Stimulated activated CD8-positive, alpha-beta memory T cell treated with anti-CD3 and anti-CD28 coated beads, Interleukin-15, amount 100 ng/mL, for 24 hours (primary cell): Measurements from ENCODE around the gene FGF21.

Experiments
- DNase-seq: peaks from one replicate; pipeline ENCODE4 v3.0.0-alpha.2; 2020; ENCODE audit warnings: low read depth

FGF21 gene

DNA sequence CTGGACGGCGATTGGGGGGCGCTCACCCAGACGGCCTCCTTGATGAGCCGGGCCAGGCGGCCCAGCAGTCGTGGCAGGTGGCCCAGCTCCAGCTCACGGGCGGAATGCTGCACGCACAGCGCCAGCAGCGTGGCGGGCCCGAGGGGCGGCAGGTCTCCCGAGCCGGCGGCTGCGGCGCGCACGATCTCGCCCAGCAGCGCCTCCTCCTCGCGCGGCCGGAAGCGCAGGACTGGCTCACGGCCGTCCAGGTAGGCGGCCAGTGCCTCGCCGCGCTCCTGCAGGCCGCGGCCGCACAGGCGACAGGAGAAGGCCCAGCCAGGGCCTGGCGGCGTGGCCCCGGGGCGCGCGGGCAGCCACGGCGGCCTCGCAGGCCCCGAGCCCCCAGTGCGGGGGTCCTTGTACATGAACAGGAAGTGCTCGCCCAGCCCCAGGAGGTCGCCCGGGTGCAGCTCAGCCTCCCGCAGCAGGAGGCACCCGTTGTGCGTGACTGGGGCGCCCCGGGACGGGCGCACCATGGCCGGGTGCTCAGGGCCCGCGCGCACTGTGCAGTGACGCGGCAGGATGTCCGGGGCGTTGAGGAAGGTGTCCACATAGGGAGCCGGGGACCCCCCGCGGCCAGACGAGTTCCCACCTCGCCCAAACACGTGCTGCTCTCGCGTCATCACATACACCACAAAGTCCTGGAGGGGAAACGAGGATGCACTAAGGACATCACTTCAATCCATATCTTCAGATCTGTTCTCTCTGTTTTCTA is 26.2 kb upstream of the FGF21 start:
- DNase-seq: no peak

DNA sequence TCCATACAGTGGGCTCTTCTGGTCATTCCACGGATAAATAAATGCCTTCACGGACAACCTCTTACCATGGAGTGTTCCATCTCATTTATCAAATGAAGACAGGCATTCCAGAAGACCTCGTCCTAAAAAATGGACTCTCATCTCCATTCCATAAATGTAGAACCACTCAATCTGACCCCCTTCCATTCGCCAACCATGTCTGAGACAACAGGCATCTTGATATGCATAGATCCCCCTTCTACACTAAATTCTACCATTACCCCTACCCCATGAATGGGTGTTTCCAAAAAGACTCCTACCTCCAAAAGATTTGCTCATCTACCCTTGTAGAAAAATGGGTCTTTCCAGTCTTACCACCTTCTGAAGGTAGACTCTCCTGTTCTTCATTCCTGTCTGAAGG is 23.9 kb upstream of the FGF21 start:
- no peak for DNase-seq

DNA sequence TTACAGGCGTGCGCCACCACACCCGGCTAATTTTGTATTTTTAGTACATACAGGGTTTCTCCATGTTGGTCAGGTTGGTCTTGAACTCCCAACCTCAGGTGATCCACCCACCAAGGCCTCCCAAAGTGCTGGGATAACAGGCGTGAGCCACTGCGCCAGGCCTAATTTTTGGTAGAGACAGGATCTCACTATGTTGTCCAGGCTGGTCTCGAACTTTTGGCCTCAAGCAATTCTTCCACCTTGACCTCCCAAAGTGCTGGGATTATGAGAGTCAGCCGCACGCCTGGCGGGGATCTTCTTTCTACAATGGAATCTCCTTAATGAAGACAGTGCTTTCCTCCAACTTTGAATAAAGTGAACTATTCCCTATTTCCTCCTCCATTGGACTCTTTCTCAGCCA is 20.7 kb upstream of the FGF21 start:
- no peak for DNase-seq

DNA sequence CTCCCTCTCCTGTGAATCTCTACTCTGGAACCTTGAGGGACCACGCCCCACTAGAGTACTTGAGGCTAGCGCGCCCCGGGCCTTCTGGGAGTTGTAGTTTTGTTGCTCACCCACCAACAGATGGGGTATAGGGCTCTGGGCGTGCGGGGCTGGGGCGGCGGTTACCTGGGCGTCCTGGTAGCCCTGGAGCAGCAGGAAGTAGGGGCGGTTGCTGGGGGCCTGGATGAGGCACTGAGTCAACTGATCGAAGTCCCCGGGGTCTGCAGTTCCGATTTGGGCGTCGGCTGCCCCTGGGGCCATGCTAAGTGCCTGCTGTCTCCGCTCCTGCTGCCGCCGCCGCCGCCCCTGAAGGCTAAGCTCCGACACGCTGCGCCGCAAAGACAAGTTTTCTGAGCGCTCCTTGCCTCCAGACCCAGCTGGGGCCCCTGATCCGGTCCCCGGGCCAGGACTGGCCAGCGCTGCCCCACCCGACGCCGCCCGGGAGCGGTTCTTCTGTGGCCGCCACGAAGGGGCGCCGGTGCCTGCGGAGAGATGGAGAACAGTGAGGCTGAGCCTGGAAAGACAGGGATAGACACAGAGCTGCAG is 20.2 kb upstream of the FGF21 start:
- DNase-seq: no peak

DNA sequence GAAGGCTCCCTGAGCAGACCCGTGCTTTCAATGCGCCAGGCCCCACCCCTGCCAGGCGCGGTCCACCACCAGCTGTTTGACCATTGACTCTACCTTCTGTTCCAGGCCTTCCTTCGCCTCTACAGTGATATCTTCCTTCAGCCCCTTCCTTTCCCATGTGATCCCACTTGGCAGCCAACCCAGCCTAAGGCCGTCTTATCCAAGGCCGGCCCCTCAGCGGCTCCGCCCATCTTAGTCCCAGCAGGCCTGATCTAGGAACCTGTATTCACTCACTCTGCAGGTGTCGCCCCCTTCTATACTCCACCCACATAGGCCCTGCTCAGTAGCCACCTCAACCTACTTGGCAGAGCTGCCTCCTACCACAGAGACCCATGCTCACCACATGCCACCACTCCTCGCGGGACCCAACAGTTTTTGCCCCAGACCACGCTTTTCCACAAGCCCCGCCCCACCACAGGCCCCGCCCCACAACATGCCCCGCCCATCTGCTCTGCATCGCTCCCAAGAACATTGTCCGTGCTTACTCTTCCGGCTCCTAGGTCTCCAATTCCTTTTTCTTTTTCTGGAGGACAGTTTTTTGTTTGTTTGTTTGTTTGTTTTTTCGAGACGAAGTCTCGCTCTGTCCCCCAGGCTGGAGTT is 17.8 kb upstream of the FGF21 start:
- DNase-seq: no peak

DNA sequence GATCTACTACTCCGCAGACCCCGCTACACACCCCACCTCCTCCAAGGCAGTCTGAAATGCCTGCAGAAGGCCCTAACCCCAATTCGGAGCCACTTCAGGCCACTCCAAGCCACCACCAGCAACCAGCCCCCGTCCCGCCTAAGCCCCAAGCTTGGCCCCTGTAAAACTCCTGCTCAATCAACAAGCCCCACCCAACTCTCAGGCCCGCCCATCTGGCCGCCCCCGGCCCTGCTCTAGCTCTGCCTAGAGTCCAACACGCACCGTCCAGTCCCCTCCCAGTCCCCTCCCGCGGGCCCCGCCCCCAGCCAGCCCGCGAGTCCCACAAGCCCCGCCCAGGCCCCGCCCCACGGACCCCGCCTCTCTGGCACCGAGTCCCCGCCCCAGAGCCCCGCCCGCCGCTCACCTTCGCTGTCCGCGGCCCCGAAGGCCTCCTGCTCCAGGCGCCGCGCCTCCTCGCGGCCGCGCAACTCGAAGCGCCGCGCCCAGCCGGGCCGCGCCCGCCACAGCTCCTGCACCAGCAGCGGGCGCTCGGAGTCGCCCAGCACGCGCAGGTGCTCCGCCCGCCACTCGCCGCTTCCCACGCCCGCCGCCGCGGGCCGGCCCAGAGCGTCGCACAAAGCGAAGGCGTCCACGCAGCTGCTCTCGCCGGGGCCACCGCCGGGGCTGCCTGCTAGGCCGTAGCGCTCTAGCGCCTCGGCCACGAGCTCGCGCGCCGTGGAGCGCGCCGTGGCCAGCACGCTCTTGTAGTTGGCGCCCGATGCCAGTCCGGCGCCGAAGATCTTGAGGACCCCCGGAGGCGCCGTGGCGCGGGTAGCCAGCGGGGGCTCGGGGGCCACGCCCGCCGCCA is 16.5 kb upstream of the FGF21 start:
- DNase-seq: peak; percentile 85

DNA sequence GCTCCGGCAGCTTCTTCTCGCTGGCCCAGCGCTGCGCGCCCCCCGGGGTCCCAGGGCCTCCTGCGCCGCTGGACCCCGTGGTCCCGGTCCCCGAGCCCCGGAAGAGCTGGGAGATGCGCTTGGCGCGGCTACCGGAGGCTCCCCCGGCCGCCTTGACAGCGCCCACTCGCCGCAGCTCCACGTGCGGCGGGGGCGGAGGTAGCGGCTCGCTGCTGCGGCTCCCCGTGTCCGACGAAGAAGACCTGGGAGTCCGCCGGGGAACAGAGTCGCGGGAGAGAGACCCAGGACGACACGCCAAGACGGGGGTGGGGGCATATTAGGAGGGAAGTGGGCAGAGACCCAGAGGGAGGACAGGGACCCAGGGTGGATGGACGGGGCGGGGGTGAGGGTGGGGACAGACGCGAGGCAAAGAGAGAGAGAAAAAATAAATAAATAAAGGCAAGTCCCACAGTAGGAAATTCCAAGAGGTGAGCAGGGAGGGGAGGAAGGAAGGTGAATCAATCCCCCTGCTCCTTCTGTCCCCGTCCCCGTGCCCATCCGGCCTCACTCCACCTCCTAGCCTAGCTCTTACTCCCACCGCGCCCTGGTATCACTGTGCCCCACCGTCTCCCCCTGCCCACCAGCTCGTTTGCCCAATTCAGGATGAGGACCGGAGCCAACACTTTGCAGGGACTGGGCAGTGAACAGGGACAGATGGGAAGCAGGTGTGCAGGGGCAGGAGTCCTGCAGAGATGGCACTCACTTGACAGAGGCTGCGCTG is 15.7 kb upstream of the FGF21 start:
- DNase-seq: no peak

DNA sequence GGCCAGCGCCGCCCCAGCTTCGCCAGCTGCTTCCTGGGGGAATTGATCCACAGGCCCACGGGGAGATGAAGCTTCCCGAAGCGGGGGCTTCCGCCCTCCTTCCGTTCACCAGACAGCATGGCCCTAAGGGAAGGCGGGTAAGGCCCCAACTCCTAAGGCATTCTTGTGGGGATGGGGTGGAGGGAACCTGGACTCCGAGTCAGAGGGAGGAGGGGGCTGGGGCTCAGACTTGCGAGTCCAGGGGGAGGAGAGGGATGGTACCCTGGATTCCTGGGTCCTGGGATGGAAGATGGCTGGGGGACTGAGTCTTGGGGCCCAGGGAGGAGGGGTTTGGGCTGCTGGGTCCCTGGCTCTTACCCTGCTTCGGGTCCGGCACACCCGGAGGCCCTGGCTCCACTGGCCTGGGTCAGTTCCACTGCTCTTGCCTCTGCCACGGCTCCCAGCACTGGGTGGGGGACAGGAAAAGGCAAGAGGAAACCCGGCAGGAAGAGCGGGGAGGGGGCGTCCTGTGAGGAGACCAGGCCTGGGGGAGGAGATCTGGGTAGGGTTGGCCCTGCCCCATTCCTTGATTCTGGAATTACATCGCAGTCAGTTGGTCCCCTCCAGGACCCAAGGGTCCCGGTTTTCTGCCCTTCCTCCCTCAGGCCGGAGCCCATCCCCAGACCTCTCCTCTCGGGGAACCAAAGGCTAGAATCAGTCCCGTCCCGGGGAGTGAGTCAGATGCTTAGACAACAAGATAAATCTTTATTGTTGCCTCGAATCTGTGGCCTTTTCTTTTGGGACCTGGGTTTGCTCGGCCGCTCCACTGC is 15.0 kb upstream of the FGF21 start, which contains the start of gene RASIP1:
Gene RASIP1 (minus strand): TSS at position 447 of the 809 bp plus-strand sequence. CDS start 328 bp downstream, at position 119.
- no peak for DNase-seq

DNA sequence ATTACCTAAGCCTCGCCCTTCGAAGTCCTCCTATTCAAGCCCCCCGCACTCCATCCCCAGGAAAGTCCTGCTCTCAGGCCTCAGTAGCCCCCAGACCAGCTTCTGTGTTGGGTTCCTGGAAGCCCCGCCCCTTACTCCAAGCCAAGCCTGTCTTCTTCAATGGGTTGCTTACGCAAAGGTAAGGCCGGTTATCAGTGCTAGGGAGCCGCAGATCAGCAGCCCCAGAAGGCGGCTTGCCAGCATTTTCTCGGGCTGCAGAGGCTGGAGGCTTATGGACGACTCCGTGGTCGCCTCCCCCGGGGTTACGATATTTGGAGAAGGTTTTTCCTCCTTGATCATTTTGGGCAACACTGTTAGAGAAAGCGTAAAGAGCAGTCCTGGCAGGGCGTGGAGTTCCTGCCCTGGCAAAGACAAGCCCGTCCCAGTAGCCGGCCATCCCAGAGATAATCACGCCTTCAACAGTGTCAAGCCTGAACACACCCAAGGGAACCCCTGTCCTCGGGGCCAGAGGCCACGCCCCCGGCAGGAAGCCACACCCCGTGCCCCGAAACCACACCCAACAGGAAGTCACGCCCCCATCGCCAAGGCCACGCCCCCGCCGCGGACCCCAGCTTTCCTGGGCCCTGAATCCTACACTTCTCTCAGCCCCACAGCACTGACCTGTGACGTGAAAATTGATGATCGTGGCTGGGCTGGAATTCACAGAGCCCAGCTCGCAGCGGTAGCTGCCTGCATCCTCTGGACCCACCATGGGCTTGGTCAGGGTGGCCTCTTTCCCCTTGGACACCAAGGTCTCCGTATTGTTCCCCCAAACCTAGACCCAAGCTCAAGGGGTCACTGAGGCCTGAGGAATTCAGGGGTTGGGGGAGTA is 14.0 kb upstream of the FGF21 start:
- no peak for DNase-seq

DNA sequence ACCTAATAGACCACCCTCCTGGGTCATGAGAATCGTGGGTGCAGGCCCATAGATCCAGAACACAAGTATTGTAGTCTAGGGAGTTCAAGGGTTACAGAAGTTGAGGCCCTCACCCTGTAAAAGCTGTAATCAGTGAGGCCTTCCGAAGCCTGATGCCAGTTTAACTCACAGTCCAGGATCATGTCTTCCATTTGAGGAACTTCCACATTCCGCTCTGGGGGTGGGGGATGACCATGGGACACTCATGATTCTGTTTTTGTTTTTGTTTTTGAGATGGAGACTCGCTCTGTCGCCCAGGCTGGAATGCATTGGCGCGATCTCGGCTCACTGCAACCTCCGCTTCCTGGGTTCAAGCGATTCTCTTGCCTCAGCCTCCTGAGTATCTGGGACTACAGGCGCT is 13.2 kb upstream of the FGF21 start:
- DNase-seq: no peak

DNA sequence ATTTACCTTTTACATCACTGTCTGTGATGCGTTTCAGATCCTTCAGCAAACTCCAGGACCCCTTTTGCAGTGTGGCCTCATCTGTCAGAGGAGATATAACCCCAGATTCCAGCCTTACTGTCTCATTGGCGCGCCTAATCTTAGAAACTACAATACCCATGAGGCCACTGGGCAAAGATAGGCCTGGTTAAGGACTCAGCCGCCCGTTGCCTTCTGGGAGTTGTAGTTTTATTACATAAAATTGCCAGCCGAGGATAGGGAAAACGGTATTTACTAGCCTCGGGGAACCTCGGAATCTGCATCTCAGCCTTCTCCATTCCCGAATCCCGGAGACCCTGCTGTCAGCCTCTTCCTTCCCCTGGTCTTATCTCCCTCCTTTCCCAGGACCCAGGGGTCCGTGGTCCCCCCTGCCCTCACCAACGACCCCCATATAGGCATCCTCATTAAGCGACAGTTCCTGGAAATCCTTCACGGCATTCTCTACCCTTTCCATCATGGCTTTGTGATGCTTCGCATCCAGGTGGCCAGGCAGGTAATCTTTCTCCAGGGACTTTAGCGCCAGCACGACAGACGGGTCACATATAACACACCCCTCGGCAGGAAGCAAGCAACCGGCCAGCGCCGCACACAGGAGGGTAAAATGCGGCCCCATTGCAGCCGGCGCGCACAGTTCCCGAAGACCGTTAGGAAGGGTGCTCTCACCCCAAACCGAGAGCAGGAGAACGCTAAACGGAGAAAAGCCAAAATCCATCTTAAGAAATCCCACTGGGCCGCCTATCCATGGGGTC is 9.9 kb upstream of the FGF21 start:
- DNase-seq: no peak

DNA sequence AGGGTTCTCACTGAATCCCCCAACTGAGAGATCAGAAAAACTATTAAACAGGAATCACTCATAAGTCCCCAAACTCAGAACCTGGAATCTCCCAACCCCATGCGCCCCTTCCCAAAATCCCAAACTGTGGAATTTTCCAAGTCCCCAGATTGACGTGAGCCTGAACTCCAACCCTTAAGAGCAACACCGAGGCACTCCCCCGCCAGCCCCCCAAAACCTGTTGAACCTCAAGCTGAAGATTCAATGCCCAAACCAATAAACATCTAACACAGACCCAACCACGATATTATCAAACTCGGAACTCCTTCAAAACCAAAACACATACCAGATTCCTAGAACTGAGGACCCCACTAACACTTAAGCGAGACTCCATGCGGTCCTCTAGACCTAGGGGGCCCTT is 9.2 kb upstream of the FGF21 start:
- DNase-seq: no peak

DNA sequence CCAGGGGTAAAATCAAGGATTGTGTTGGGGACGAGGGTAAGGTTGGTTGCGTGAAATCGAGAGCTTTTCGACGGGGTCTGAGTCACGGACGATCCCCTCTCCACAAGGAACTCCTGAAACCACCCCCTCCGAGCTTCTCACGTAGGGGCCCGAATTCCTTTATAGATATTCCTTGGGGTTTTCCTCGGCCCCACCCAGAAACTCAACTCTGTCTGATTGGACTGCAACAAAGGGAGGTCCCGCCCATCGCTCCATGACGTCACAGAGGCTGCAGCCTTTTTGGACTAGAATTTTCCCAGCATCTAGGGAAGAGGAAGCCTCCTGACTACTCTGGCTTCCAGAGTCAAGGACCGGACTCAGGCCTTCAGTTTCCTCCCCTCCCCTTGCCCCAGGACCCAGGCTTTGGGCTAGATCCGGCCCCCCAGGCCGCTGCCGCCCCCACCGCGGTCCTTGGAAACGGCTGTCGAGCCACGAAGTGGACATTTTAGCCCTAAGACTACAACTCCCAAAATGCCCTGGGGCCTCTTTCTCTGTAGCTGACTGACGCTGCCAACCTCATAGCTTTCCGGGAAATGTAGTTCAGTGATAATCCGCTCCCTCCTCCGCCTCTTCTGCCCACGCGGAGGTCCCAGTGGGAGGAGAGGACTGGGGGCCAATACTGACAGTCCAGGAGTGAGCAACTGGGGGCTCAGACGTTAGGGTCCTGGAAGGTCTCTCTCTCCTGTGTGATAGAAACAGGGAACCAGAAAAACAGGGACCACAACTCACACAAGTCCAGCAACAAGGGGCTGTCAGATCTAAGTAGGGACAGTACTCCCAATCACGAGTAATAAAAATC is 8.4 kb upstream of the FGF21 start, which contains the start of gene IZUMO1:
Gene IZUMO1 (minus strand): TSS at position 172 of the 838 bp plus-strand sequence. CDS start 1,050 bp downstream, outside the sequence.
- DNase-seq: no peak

DNA sequence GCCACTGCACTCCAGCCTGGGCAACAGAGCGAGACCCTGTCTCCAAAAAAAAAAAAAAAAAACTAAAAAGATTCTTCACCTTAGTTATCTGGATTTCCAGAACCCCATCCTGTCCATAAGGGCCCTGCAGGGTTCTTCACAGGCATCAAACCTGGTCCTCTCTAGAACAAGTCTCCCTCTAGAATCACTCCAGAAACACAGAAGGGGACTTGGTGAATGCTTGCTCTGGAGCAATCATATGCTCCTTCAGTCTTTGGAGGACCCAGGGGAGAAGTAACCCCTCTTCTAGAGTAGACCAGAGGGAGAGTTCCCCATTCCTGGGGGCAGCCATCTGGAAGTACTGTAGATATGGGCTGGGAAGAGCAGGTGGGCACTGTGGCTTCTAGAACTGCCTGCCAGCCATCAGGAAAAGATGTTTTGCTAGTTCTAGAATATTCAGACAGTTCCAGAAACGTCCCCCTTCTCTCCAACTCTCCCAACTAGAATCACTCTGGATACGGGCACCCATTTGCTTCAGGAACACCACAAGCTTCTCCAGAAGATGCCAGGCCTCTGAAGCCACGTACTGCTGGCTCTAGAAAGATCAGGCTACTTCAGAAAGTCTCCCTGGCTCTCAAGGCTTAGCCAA is 5.6 kb upstream of the FGF21 start:
- no peak for DNase-seq

DNA sequence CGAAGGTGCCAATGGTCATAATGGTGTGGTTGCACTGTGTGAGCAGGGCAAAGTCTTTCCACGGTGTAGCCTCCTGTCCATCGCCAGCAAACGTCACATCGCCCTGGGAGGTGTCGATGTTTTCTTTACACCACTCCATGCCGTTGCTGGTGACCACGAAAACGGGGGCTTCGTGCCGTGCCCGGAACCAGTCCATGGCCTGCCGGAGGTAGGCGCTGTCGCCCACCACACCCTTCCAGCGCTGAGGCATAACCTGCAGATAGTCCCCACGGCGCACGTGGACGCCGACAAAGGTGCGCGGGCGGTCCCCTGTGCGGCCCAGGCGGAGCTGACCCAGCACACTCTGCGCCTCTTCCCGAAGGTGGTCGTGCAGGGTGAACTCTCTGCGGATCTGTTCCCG is 5.0 kb upstream of the FGF21 start:
- no peak for DNase-seq

DNA sequence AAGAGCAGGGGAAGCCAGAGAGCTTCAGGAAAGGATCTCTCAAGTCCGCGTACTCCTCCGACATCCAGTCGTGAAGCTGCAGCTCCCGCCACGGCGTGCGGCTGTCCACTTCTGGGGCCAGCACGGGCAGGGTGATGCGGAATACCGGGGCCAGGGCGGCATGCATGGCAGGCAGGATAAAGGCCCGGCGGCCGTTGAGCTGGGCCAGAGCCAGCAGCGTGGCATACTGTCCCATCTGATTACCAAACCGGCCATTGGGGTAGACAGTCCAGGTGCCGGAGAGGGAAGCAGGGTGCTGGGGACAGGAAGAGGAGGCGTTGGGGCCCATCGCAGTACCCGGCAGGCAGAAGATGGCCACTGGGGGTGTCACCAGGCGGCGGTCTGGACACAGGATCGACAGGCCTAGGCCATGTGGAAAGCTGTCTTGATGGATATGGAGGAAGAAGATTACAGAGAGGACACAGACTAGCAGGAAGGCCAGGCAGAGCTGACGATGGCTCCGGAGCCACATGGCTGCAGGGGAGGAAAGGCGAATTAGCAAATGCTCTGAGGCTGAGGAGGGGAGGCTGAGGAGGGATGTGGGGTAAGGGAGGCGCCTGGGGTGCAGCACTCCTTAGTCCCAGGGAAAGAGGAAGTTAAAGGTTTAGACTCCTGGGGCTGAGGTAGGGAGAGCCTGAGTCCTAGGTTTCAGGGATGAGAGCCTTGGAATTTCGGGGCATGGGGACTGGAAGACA is 4.4 kb upstream of the FGF21 start:
- DNase-seq: no peak
